CD14-positive monocyte (primary cell): ENCODE results near the gene MRPL49. TPM values are rescaled to one million over a fixed set of nuclear protein-coding genes. Genes with fewer than 3 reads are reported as not detected.

Experiments used
- DNase-seq, 3 donors: peaks; one replicate each; pipeline ENCODE4 v3.0.0-alpha.2; 2011 to 2022
- H2AFZ ChIP-seq: 2 replicates; pipeline ENCODE4 v1.6.0; 2012; ENCODE audit warnings: mild to moderate bottlenecking, low read depth, low read length, inconsistent platforms; ENCODE audit not compliant: insufficient read depth, poor library complexity, severe bottlenecking
- H3K27ac ChIP-seq, 2 donors: 1 replicate in 1 of 2; 2 replicates in 1 of 2; pipeline ENCODE4 v1.5.1; 2012 to 2013; ENCODE audit warnings: low read length in 2 of 2, control low read depth in 1 of 2, inconsistent platforms in 1 of 2, low read depth in 1 of 2, mild to moderate bottlenecking in 1 of 2
- H3K27me3 ChIP-seq, 2 donors: one replicate each; pipeline versions ENCODE4 v1.6.0 to v1.6.1; 2011 to 2013; ENCODE audit warnings: low read length in 2 of 2; ENCODE audit not compliant: control insufficient read depth in 2 of 2, insufficient read depth in 2 of 2
- H3K36me3 ChIP-seq, 2 donors: replicated peaks in 1 of 2; 1 replicate in 1 of 2; 2 replicates in 1 of 2; pipeline versions ENCODE4 v1.5.1 to v1.6.1; 2012 to 2013; ENCODE audit warnings: low read length in 2 of 2, control low read depth in 1 of 2, inconsistent platforms in 1 of 2, mild to moderate bottlenecking in 1 of 2; ENCODE audit not compliant: insufficient read depth in 2 of 2, control insufficient read depth in 1 of 2
- H3K4me1 ChIP-seq, 2 donors: 1 replicate in 1 of 2; 2 replicates in 1 of 2; pipeline versions ENCODE4 v1.5.1 to v1.6.1; 2012 to 2013; ENCODE audit warnings: low read length in 2 of 2, control low read depth in 1 of 2, inconsistent platforms in 1 of 2, mild to moderate bottlenecking in 1 of 2, moderate library complexity in 1 of 2; ENCODE audit not compliant: insufficient read depth in 2 of 2, control insufficient read depth in 1 of 2
- H3K4me2 ChIP-seq: replicated peaks from 2 replicates; pipeline ENCODE3; 2012; ENCODE audit warnings: low read length, moderate library complexity, mild to moderate bottlenecking; ENCODE audit not compliant: poor library complexity, severe bottlenecking; ENCODE audit errors: extremely low read depth
- H3K4me3 ChIP-seq, 3 experiments: fragments of 200-600 bp in 1 of 3; sonication (generic) in 1 of 3; replicated peaks in 1 of 3; 1 replicate in 2 of 3; 2 replicates in 1 of 3; pipeline ENCODE4 v1.5.1; 2011 to 2013; ENCODE audit warnings: low read length in 3 of 3, mild to moderate bottlenecking in 3 of 3, control low read depth in 2 of 3, low read depth in 2 of 3, inconsistent platforms in 1 of 3, moderate library complexity in 1 of 3
- H3K79me2 ChIP-seq: 2 replicates; pipeline ENCODE4 v1.6.0; 2012; ENCODE audit warnings: mild to moderate bottlenecking, control low read depth, inconsistent platforms, low read length, moderate library complexity; ENCODE audit not compliant: insufficient read depth
- H3K9ac ChIP-seq: 2 replicates; pipeline ENCODE4 v1.6.0; 2017; ENCODE audit warnings: low read length, mild to moderate bottlenecking; ENCODE audit not compliant: insufficient read depth, poor library complexity, severe bottlenecking
- H3K9me3 ChIP-seq, 2 donors: replicated peaks in 1 of 2; 1 replicate in 1 of 2; 2 replicates in 1 of 2; pipeline versions ENCODE4 v1.5.1 to v1.6.1; 2012 to 2013; ENCODE audit warnings: low read length in 2 of 2, control low read depth in 1 of 2; ENCODE audit not compliant: control insufficient read depth in 1 of 2, insufficient read depth in 1 of 2
- H4K20me1 ChIP-seq: 2 replicates; pipeline ENCODE4 v1.6.0; 2012; ENCODE audit warnings: mild to moderate bottlenecking, low read length, control low read depth, moderate library complexity; ENCODE audit not compliant: insufficient read depth
- H3K27ac Mint-ChIP-seq, 7 donors: one replicate each; pipeline ENCODE4 v1.8.0; 2020; ENCODE audit warnings: mild to moderate bottlenecking in 7 of 7, mixed read lengths in 7 of 7, moderate library complexity in 6 of 7, inconsistent platforms in 2 of 7
- H3K27me3 Mint-ChIP-seq, 3 donors: one replicate each; pipeline ENCODE4 v1.8.0; 2021 to 2022; ENCODE audit warnings: low read depth in 3 of 3, mild to moderate bottlenecking in 3 of 3, mixed read lengths in 3 of 3, moderate library complexity in 3 of 3, inconsistent platforms in 1 of 3
- H3K36me3 Mint-ChIP-seq, 2 donors: one replicate each; pipeline ENCODE4 v1.8.0; 2020; ENCODE audit warnings: mixed read lengths in 2 of 2, inconsistent platforms in 1 of 2, mild to moderate bottlenecking in 1 of 2
- H3K4me1 Mint-ChIP-seq: one replicate; pipeline ENCODE4 v1.8.0; 2020; ENCODE audit warnings: mild to moderate bottlenecking, mixed read lengths
- H3K4me3 Mint-ChIP-seq, 2 donors: one replicate each; pipeline ENCODE4 v1.8.0; 2020; ENCODE audit warnings: mild to moderate bottlenecking in 2 of 2, mixed read lengths in 2 of 2, moderate library complexity in 1 of 2
- H3K9me3 Mint-ChIP-seq, 7 donors: one replicate each; pipeline ENCODE4 v1.8.0; 2020 to 2022; ENCODE audit warnings: mixed read lengths in 7 of 7, mild to moderate bottlenecking in 6 of 7, moderate library complexity in 6 of 7, inconsistent platforms in 2 of 7
- CTCF ChIP-seq: fragments of 200-600 bp; IDR thresholded peaks from one replicate; pipeline ENCODE4 v1.8.0; 2022; ENCODE audit warnings: antibody characterized with exemption, mild to moderate bottlenecking
- WGBS: methylation state at CpG from one replicate; pipeline ENCODE4 v1.1.5; 2013; ENCODE audit warnings: missing lambda C conversion rate; ENCODE audit not compliant: insufficient coverage; 5-methylcytosine and 5-hydroxymethylcytosine counted together
- intact Hi-C, 2 donors: fragments of 100-400 bp; cut with micrococcal nuclease; formaldehyde crosslinking; loops; one replicate each; pipeline versions ENCODE4 v1.15.0 to v1.15.1; 2023
- polyA plus RNA-seq, 3 donors: library from polyadenylated mRNA; depleted of rRNA in 1 of 3; unstranded in 2 of 3; stranded (reverse) in 1 of 3; fragments of 300-500 nt in 2 of 3; fragments of >200 nt in 1 of 3; fragmentation: Illumina TruSeq in 2 of 3; gene quantifications; 1 replicate in 2 of 3; 2 replicates in 1 of 3; pipeline ENCODE4 v1.2.3, GENCODE V29; 2012 to 2021

Gene MRPL49
- polyA plus RNA-seq, 3 donors, result 19.8 to 33.9 (median 32.7) TPM

GRCh38 chr11:65134240-65134951 is 12.3 kb downstream of the MRPL49 start, which contains the start of gene SYVN1:
Gene SYVN1 (minus strand): TSS chr11:65134519. CDS start chr11:65133601, 918 bp downstream.
- peak within 1 kb of the TSS; percentile 99 to 100 for H3K27ac ChIP-seq
- peaks cover 30 to 34% of the 10 kb centered on the region in 2 donors for H3K36me3 ChIP-seq
- no peak for TF ChIP-seq CTCF
- H3K27me3 ChIP-seq, result no peaks in the 10 kb centered on the region
- Mint-ChIP-seq H3K4me3 (peak within 1 kb of the TSS; percentile 92 to 99), H3K9me3 (no peaks in the 10 kb centered on the region), H3K27ac (peak within 1 kb of the TSS; percentile 99 to 100 (median 99)), H3K27me3 (peaks cover 0 to 2% (median 2%) of the 10 kb centered on the region in 3 donors), H3K36me3 (peaks cover 26 to 46% of the 10 kb centered on the region in 2 donors), H3K4me1 (peaks cover 29% of the 10 kb centered on the region)
- peak within 1 kb of the TSS; percentile 84 for H2AFZ ChIP-seq
- peak; percentile 84 to 89 (median 88) for DNase-seq
- H3K4me1 ChIP-seq, result peaks cover 30 to 31% of the 10 kb centered on the region in 2 donors
- H3K9ac ChIP-seq, result peak within 1 kb of the TSS; percentile 99
- H3K79me2 ChIP-seq, result peaks cover 38% of the 10 kb centered on the region
- H3K4me2 ChIP-seq, result peak within 1 kb of the TSS; percentile 95
- H4K20me1 ChIP-seq, result peaks cover 31% of the 10 kb centered on the region
- H3K4me3 ChIP-seq, result peak within 1 kb of the TSS; percentile 51 to 98 (median 92)
- under 1% methylated on average over 40 of the region's 60 CpGs for WGBS
- no peaks in the 10 kb centered on the region for H3K9me3 ChIP-seq
- intact Hi-C loops, result loop anchor here in 1 of 2 donors (2.0 kb wide), 2 partner anchors 16 to 18 kb away; partner anchors contain the start of gene ZNHIT2

- peaks cover 23 to 27% of the 10 kb centered on the region in 2 donors for H3K36me3 ChIP-seq
- H3K27me3 ChIP-seq, result no peaks in the 10 kb centered on the region
- H3K4me2 ChIP-seq, result peak overlapping the region; percentile 95
- Mint-ChIP-seq H3K36me3 (peaks cover 21 to 39% of the 10 kb centered on the region in 2 donors), H3K9me3 (no peaks in the 10 kb centered on the region), H3K27me3 (peaks cover 0 to 2% (median 2%) of the 10 kb centered on the region in 3 donors), H3K27ac (peak overlapping the region; percentile 99 to 100 (median 99)), H3K4me3 (peak overlapping the region; percentile 92 to 99), H3K4me1 (peaks cover 29% of the 10 kb centered on the region)
- peaks cover 30 to 31% of the 10 kb centered on the region in 2 donors for H3K4me1 ChIP-seq
- peak overlapping the region; percentile 99 for H3K9ac ChIP-seq
- no peaks in the 10 kb centered on the region for H3K9me3 ChIP-seq
- intact Hi-C loops, result loop anchor here in 1 of 2 donors (2.0 kb wide), 2 partner anchors 16 to 18 kb away; partner anchors contain the start of gene ZNHIT2
- 4% methylated on average over 22 of the region's 24 CpGs for WGBS
- DNase-seq, result peak; percentile 90 to 93 (median 90)
- peak overlapping the region; percentile 99 to 100 for H3K27ac ChIP-seq
- H2AFZ ChIP-seq, result peak overlapping the region; percentile 84
- H3K79me2 ChIP-seq, result peaks cover 38% of the 10 kb centered on the region
- peak overlapping the region; percentile 51 to 98 (median 92) for H3K4me3 ChIP-seq
- H4K20me1 ChIP-seq, result peaks cover 24% of the 10 kb centered on the region
- no peak for TF ChIP-seq CTCF
These were observed 13.0 kb downstream of the MRPL49 start for GRCh38 chr11:65134952-65135632.
